MM.1S (cell line): ENCODE data around the gene SOCS4.
"Not testable (repeated sequence)": the region's sequence is repeated elsewhere in the genome, so short reads cannot be mapped to it uniquely, and the experiment has no call there.

ENCODE experiments used
- DNase-seq: peaks from one replicate; pipeline ENCODE4 v3.0.0-alpha.2; 2015
- H2AFZ ChIP-seq: fragments of 300-600 bp; sonication (generic); 2 replicates; pipeline ENCODE4 v1.6.0; 2016; ENCODE audit warnings: antibody characterized with exemption, low read length
- H3F3A ChIP-seq: fragments of 300-600 bp; sonication (generic); 2 replicates; pipeline ENCODE4 v1.6.1; 2016; ENCODE audit warnings: mild to moderate bottlenecking, antibody characterized with exemption, low read length, moderate library complexity, mixed read lengths; ENCODE audit not compliant: insufficient read depth
- H3K27ac ChIP-seq: fragments of 300-600 bp; sonication (generic); 2 replicates; pipeline ENCODE4 v1.5.1; 2016; ENCODE audit warnings: mild to moderate bottlenecking, low read length
- H3K27me3 ChIP-seq: fragments of 300-600 bp; sonication (generic); replicated peaks from 2 replicates; pipeline ENCODE4 v1.6.0; 2016; ENCODE audit warnings: low read length; ENCODE audit not compliant: insufficient read depth
- H3K36me3 ChIP-seq: fragments of 300-600 bp; sonication (generic); replicated peaks from 2 replicates; pipeline ENCODE4 v1.6.1; 2016; ENCODE audit warnings: mild to moderate bottlenecking, low read length, mixed read lengths; ENCODE audit not compliant: insufficient read depth
- H3K4me1 ChIP-seq: fragments of 300-600 bp; sonication (generic); 2 replicates; pipeline ENCODE4 v1.6.1; 2016; ENCODE audit warnings: low read length, mixed read lengths
- H3K4me2 ChIP-seq: fragments of 300-600 bp; sonication (generic); 2 replicates; pipeline ENCODE4 v1.6.0; 2016; ENCODE audit warnings: low read depth, low read length
- H3K4me3 ChIP-seq: fragments of 300-600 bp; sonication (generic); 2 replicates; pipeline ENCODE4 v1.5.1; 2016; ENCODE audit warnings: low read length, mixed read lengths
- H3K79me2 ChIP-seq: fragments of 300-600 bp; sonication (generic); 2 replicates; pipeline ENCODE4 v1.6.1; 2016; ENCODE audit warnings: mixed run types, low read length, mixed read lengths
- H3K9ac ChIP-seq: fragments of 300-600 bp; sonication (generic); 2 replicates; pipeline ENCODE4 v1.6.1; 2016; ENCODE audit warnings: low read length, mixed read lengths
- H3K9me2 ChIP-seq: fragments of 300-600 bp; sonication (generic); replicated peaks from 2 replicates; pipeline ENCODE4 v1.6.1; 2016; ENCODE audit warnings: mild to moderate bottlenecking, low read length, mixed read lengths; ENCODE audit not compliant: insufficient read depth
- H3K9me3 ChIP-seq: fragments of 300-600 bp; sonication (generic); replicated peaks from 2 replicates; pipeline ENCODE4 v1.6.1; 2016; ENCODE audit warnings: mild to moderate bottlenecking, low read length, mixed read lengths; ENCODE audit not compliant: insufficient read depth
- H4K20me1 ChIP-seq: fragments of 300-600 bp; sonication (generic); 2 replicates; pipeline ENCODE4 v1.6.1; 2016; ENCODE audit warnings: mild to moderate bottlenecking, low read length, moderate library complexity, mixed read lengths; ENCODE audit not compliant: insufficient read depth
- CTCF ChIP-seq: fragments of 300-600 bp; sonication (generic); IDR thresholded peaks from 2 replicates; pipeline ENCODE4 v1.5.1; 2016; ENCODE audit warnings: antibody characterized with exemption, low read length, mixed read lengths
- EZH2 ChIP-seq: fragments of 300-600 bp; sonication (generic); optimal IDR thresholded peaks from 2 replicates; pipeline ENCODE3; 2017; ENCODE audit warnings: low read depth, mild to moderate bottlenecking, antibody characterized with exemption, low read length, mixed read lengths
- EZH2phosphoT487 ChIP-seq: fragments of 300-600 bp; sonication (generic); IDR thresholded peaks from 2 replicates; pipeline ENCODE4 v1.6.1; 2018; ENCODE audit warnings: antibody characterized with exemption, low read length

Gene SOCS4

DNA sequence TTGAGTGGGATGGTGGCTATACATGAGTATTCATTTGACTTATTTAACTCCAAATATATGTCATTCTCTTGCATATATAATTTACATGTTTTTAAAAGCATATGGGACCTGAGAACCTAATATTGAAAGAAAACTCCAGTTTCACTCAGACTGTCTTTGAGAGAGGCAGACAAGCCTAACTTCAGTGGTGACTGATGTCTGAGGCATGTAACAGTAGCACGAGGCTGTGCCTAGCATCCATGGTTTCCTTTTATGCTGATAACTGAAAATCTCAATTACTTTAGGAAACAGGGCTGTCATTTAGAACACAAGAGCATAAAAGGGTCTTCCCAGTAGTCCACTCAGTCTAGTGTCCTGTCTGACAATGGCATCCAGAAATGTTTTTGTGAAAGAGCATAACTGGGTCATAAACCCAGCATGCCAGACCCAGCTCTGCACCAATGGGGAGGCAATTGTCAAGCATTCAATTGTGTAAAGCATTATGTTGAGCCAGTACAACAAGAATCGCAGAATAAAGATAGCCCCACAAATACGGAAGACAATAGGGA is 48.7 kb downstream of the SOCS4 start:
- peaks cover 8% of the 10 kb centered on the region; the same call in 1 of the 2 replicates for H3F3A ChIP-seq
- TF ChIP-seq EZH2phosphoT487 (no peak), CTCF (no peak), EZH2 (no peak)
- no peaks in the 10 kb centered on the region for H4K20me1 ChIP-seq
- H3K27ac ChIP-seq = no peak overlapping the region
- H3K4me1 ChIP-seq = no peaks in the 10 kb centered on the region; the same call in 1 of the 2 replicates
- H3K4me2 ChIP-seq = peak overlapping the region; percentile 79; the same call in 1 of the 2 replicates
- no peak for DNase-seq
- H3K9me3 ChIP-seq = no peaks in the 10 kb centered on the region
- H3K79me2 ChIP-seq = no peaks in the 10 kb centered on the region
- no peaks in the 10 kb centered on the region for H3K9me2 ChIP-seq
- no peaks in the 10 kb centered on the region for H3K27me3 ChIP-seq
- no peak overlapping the region for H3K9ac ChIP-seq
- no peak overlapping the region for H3K4me3 ChIP-seq
- H2AFZ ChIP-seq = no peak overlapping the region
- no peaks in the 10 kb centered on the region for H3K36me3 ChIP-seq

GRCh38 chr14:55077170-55078151 is 50.4 kb downstream of the SOCS4 start:
- Histone ChIP-seq H3K4me1 (no peaks in the 10 kb centered on the region; the same call in 1 of the 2 replicates), H3K27me3 (no peaks in the 10 kb centered on the region), H3K4me3 (no peak overlapping the region), H3K79me2 (no peaks in the 10 kb centered on the region), H2AFZ (no peak overlapping the region), H3K9ac (no peak overlapping the region), H4K20me1 (no peaks in the 10 kb centered on the region), H3K9me2 (no peaks in the 10 kb centered on the region), H3K9me3 (no peaks in the 10 kb centered on the region), H3F3A (peaks cover 8% of the 10 kb centered on the region; the same call in 1 of the 2 replicates), H3K36me3 (no peaks in the 10 kb centered on the region), H3K4me2 (no peak overlapping the region), H3K27ac (no peak overlapping the region)
- DNase-seq = no peak
- TF ChIP-seq CTCF (no peak), EZH2phosphoT487 (no peak), EZH2 (no peak)

- not testable (repeated sequence) for H3K27me3 ChIP-seq, H3K4me2 ChIP-seq, H3K9me3 ChIP-seq, DNase-seq, H4K20me1 ChIP-seq, H3K79me2 ChIP-seq, H3K4me3 ChIP-seq, H3K4me1 ChIP-seq, H3K27ac ChIP-seq, H2AFZ ChIP-seq, H3F3A ChIP-seq, H3K9me2 ChIP-seq, H3K36me3 ChIP-seq, H3K9ac ChIP-seq
These were observed 52.9 kb downstream of the SOCS4 start for GRCh38 chr14:55079961-55080360.
